Spleen (tissue), 7 donors: ENCODE data around the gene UTS2B.

Experiments
- CTCF ChIP-seq, 11 experiments: fragments of 200-600 bp in 7 of 11; fragments of 450-650 bp in 4 of 11; sonication (generic) in 4 of 11; IDR thresholded peaks in 8 of 11; conservative IDR thresholded peaks in 3 of 11; 1 replicate in 7 of 11; 2 replicates in 4 of 11; pipeline versions ENCODE4 v1.4.0 to v1.8.0; 2016 to 2021; ENCODE audit warnings: antibody characterized with exemption in 11 of 11, inconsistent platforms in 4 of 11, mild to moderate bottlenecking in 1 of 11
- POLR2A ChIP-seq, 3 donors: fragments of 450-650 bp; IDR thresholded peaks; one replicate each; pipeline ENCODE4 v1.5.1; 2017; ENCODE audit warnings: antibody characterized with exemption in 3 of 3, mild to moderate bottlenecking in 1 of 3
- donor health status: DM: no; HTN: no; CAD: no; lungs with moderate emphysema.
- donor health status: DM: no; HTN: no; CAD: no.
- donor health status: DM: no; HTN: no; CAD: no.

- TF ChIP-seq CTCF (IDR thresholded peaks at IDR 0.05 in 8 of 11, conservative IDR thresholded peaks at IDR 0.05 in 3 of 11) (no peak), POLR2A (IDR thresholded peaks at IDR 0.05) (no peak)
These were observed 12.1 kb upstream of the UTS2B start for GRCh38 chr3:191342411-191342810.
